Measurements from ENCODE around the gene SRP19. TPM values are rescaled to one million over a fixed set of nuclear protein-coding genes. Genes with fewer than 3 reads are reported as not detected.

Gene SRP19
- total RNA-seq, 1 experiment from 2014 or later, result 65.5 TPM

DNA sequence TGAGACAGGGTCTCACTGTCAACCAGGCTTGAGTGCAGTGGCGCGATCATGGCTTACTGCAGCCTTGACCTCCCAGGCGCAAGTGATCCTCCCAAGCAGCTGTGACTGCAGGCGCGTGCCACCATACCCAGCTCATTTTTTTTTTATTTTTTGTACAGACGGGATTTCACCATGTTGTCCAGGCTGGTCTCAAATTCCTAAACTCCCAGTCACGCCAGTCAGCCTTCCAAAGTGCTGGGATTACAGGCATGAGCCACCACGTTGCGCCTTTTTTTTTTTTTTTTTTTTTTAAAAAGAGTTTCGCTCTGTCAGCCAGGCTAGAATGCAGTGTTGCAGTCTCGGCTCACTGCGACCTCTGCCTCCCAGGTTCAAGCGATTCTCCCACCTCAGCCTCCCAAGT, 27.1 kb upstream of the SRP19 start:
- no TSS peak for BruUV-seq (replicated peaks)
- intact Hi-C loops (cut with micrococcal nuclease; ENCODE audit: unreplicated experiment), result no loop called here
- Mint-ChIP-seq H3K36me3 (ENCODE audit: insufficient read depth, unreplicated experiment) (no peaks in the 10 kb centered on the region), H3K9me3 (ENCODE audit: low read depth, unreplicated experiment) (peaks cover 6% of the 10 kb centered on the region), H3K4me3 (ENCODE audit: low read depth, unreplicated experiment) (no peak overlapping the region), H3K27me3 (ENCODE audit: unreplicated experiment) (no peaks in the 10 kb centered on the region), H3K4me1 (ENCODE audit: low read depth, unreplicated experiment) (no peaks in the 10 kb centered on the region), H3K27ac (ENCODE audit: unreplicated experiment) (no peak overlapping the region)
- CTCF ChIA-PET, result no interaction called here
- DNase-seq, result no peak
- TF ChIP-seq, protein P1, sequence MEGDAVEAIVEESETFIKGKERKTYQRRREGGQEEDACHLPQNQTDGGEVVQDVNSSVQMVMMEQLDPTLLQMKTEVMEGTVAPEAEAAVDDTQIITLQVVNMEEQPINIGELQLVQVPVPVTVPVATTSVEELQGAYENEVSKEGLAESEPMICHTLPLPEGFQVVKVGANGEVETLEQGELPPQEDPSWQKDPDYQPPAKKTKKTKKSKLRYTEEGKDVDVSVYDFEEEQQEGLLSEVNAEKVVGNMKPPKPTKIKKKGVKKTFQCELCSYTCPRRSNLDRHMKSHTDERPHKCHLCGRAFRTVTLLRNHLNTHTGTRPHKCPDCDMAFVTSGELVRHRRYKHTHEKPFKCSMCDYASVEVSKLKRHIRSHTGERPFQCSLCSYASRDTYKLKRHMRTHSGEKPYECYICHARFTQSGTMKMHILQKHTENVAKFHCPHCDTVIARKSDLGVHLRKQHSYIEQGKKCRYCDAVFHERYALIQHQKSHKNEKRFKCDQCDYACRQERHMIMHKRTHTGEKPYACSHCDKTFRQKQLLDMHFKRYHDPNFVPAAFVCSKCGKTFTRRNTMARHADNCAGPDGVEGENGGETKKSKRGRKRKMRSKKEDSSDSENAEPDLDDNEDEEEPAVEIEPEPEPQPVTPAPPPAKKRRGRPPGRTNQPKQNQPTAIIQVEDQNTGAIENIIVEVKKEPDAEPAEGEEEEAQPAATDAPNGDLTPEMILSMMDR (IDR thresholded peaks at IDR 0.05; ENCODE audit: unreplicated experiment), result no peak

DNA sequence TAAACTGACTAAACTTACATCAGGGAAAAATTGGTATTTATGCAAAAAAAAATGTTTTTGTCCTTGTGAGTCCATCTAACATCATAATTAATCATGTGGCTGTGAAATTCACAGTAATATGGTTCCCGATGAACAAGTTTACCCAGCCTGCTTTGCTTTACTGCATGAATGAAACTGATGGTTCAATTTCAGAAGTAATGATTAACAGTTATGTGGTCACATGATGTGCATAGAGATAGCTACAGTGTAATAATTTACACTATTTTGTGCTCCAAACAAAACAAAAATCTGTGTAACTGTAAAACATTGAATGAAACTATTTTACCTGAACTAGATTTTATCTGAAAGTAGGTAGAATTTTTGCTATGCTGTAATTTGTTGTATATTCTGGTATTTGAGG, 16.6 kb upstream of the SRP19 start:
- H3K27ac Mint-ChIP-seq (ENCODE audit: unreplicated experiment), result no peak overlapping the region
- no peaks in the 10 kb centered on the region for H3K27me3 Mint-ChIP-seq (ENCODE audit: unreplicated experiment)
- DNase-seq, result no peak
- CTCF ChIA-PET, result interaction anchor here (0.7 kb wide), 1 partner anchor 352 kb away, joined by 3 read pairs; no protein-coding TSS in a partner anchor
- intact Hi-C loops (cut with micrococcal nuclease; ENCODE audit: unreplicated experiment), result no loop called here
- H3K4me3 Mint-ChIP-seq (ENCODE audit: low read depth, unreplicated experiment), result no peak overlapping the region
- TF ChIP-seq, protein P1 (IDR thresholded peaks at IDR 0.05; ENCODE audit: unreplicated experiment), result no peak
- H3K9me3 Mint-ChIP-seq (ENCODE audit: low read depth, unreplicated experiment), result no peaks in the 10 kb centered on the region
- H3K36me3 Mint-ChIP-seq (ENCODE audit: insufficient read depth, unreplicated experiment), result no peaks in the 10 kb centered on the region
- no TSS peak for BruUV-seq (replicated peaks)
- no peaks in the 10 kb centered on the region for H3K4me1 Mint-ChIP-seq (ENCODE audit: low read depth, unreplicated experiment)

DNA sequence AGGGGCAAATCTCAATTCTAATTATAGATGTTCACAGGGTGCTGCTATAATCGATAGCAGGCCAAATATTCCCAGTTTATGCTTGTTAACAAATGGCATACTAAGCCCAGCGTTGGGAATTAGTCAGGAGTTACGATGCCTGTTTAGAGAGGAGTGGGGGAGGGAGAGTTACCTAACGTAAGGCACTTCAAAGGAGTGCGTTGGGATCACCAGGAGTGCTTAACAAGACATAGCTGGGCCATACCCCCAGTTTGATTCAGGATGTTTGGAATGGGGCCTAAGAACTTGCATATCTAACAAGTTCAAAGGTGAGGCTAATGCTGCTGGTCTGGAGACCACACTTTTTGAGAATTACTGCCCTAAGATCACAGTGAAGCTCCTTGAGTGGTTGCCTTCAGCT, 14.5 kb upstream of the SRP19 start:
- Mint-ChIP-seq H3K36me3 (ENCODE audit: insufficient read depth, unreplicated experiment) (no peaks in the 10 kb centered on the region), H3K4me3 (ENCODE audit: low read depth, unreplicated experiment) (no peak overlapping the region), H3K27ac (ENCODE audit: unreplicated experiment) (no peak overlapping the region), H3K9me3 (ENCODE audit: low read depth, unreplicated experiment) (no peaks in the 10 kb centered on the region), H3K4me1 (ENCODE audit: low read depth, unreplicated experiment) (no peaks in the 10 kb centered on the region), H3K27me3 (ENCODE audit: unreplicated experiment) (no peaks in the 10 kb centered on the region)
- CTCF ChIA-PET, result no interaction called here
- intact Hi-C loops (cut with micrococcal nuclease; ENCODE audit: unreplicated experiment), result no loop called here
- no peak for DNase-seq
- no TSS peak for BruUV-seq (replicated peaks)
- TF ChIP-seq, protein P1 (IDR thresholded peaks at IDR 0.05; ENCODE audit: unreplicated experiment), result no peak

DNA sequence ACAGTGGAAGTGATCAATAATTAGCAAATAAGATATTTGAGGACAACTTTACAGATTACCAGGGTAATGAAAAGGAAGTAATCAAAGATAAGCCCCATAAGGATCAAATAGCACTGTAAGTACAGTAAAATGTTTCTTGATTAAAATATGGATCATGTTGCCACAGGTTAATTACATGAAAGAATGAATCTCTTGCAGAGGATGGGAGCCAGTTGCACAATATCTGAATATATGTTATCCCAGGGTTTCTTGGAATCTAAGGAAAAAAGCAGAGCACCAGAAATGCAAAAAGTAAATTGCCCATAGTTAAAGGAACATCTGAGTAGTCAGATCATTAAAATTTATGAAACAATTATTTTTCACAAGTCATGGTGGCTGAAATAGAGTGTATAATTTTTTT, 13.8 kb upstream of the SRP19 start:
- DNase-seq, result no peak
- CTCF ChIA-PET, result no interaction called here
- no TSS peak for BruUV-seq (replicated peaks)
- TF ChIP-seq, protein P1 (IDR thresholded peaks at IDR 0.05; ENCODE audit: unreplicated experiment), result no peak
- H3K27ac Mint-ChIP-seq (ENCODE audit: unreplicated experiment), result no peak overlapping the region
- no peaks in the 10 kb centered on the region for H3K4me1 Mint-ChIP-seq (ENCODE audit: low read depth, unreplicated experiment)
- no peak overlapping the region for H3K4me3 Mint-ChIP-seq (ENCODE audit: low read depth, unreplicated experiment)
- intact Hi-C loops (cut with micrococcal nuclease; ENCODE audit: unreplicated experiment), result no loop called here
- H3K9me3 Mint-ChIP-seq (ENCODE audit: low read depth, unreplicated experiment), result no peaks in the 10 kb centered on the region
- no peaks in the 10 kb centered on the region for H3K27me3 Mint-ChIP-seq (ENCODE audit: unreplicated experiment)
- H3K36me3 Mint-ChIP-seq (ENCODE audit: insufficient read depth, unreplicated experiment), result no peaks in the 10 kb centered on the region
